HCT116 (cell line): ENCODE data around the gene RAI1. TPM values are rescaled to one million over a fixed set of nuclear protein-coding genes. Genes with fewer than 3 reads are reported as not detected.

Experiments used
- ATAC-seq: fragments of 200-7000 bp; cut with Tn5 transposase; 2 replicates; pipeline ENCODE4 v1.9.1; 2020; ENCODE audit warnings: mild to moderate bottlenecking, moderate library complexity
- BruUV-seq: library from RNA; stranded (reverse); fragments of 400-500 nt; replicated peaks from 2 replicates; lab custom pipeline; 2021; lab: Mats Ljungman, UMichigan
- CTCF ChIA-PET: fragments of 300-600 bp; sonication (Branson Sonifier 250); formaldehyde crosslinking; loops from one replicate; lab custom pipeline; 2021; ENCODE audit warnings: antibody characterized with exemption; lab: Charles Lee
- POLR2A ChIA-PET: fragments of 300-600, 350-600 bp; sonication (Branson Sonifier 250); formaldehyde crosslinking; loops from one replicate; lab custom pipeline; 2021; ENCODE audit warnings: antibody characterized with exemption; lab: Charles Lee
- RAD21 ChIA-PET, 2 experiments: fragments of 300-600 bp; sonication (Branson Sonifier 250); formaldehyde crosslinking; loops; one replicate each; lab custom pipeline; 2023; ENCODE audit warnings: low total read pairs in 2 of 2; ENCODE audit not compliant: uncharacterized antibody in 2 of 2, unreplicated experiment in 2 of 2, low non-redundant PET in 1 of 2; lab: Charles Lee
- DNase-seq: peaks from one replicate; pipeline ENCODE4 v3.0.0-alpha.2; 2010; ENCODE audit warnings: low read depth, low spot score
- H2AFZ ChIP-seq: fragments of 200-600 bp; shearing (Covaris generic), sonication (generic); 2 replicates; pipeline ENCODE4 v1.6.1; 2017; ENCODE audit warnings: low read depth, mixed run types, mixed read lengths, antibody characterized with exemption, low read length; ENCODE audit not compliant: poor library complexity, severe bottlenecking
- H3K27ac ChIP-seq: 2 replicates; pipeline ENCODE4 v1.5.1; 2012; ENCODE audit warnings: low read depth, low read length
- H3K27me3 ChIP-seq: fragments of 200-600 bp; sonication (generic); 2 replicates; pipeline ENCODE4 v1.6.1; 2016; ENCODE audit warnings: mixed run types, low read length, mixed read lengths; ENCODE audit not compliant: insufficient read depth
- H3K36me3 ChIP-seq, 2 experiments: fragments of 200-500 bp in 1 of 2; fragments of 200-600 bp in 1 of 2; sonication (Bioruptor generic) in 1 of 2; sonication (generic) in 1 of 2; 2 replicates each; pipeline versions ENCODE4 v1.5.1 to v1.6.1; 2014 to 2016; ENCODE audit warnings: low read length in 2 of 2, inconsistent platforms in 1 of 2, mixed read lengths in 1 of 2, mixed run types in 1 of 2; ENCODE audit not compliant: insufficient read depth in 2 of 2, control insufficient read depth in 1 of 2
- H3K4me1 ChIP-seq, 2 experiments: fragments of 200-600 bp in 1 of 2; sonication (generic) in 1 of 2; 2 replicates each; pipeline versions ENCODE4 v1.5.1 to v1.6.1; 2012 to 2017; ENCODE audit warnings: low read length in 2 of 2, inconsistent platforms in 1 of 2, mild to moderate bottlenecking in 1 of 2, mixed read lengths in 1 of 2, mixed run types in 1 of 2, moderate library complexity in 1 of 2; ENCODE audit not compliant: insufficient read depth in 2 of 2, control insufficient read depth in 1 of 2
- H3K4me2 ChIP-seq: fragments of 200-600 bp; sonication (generic); 2 replicates; pipeline ENCODE4 v1.6.1; 2017; ENCODE audit warnings: mixed run types, low read length, mixed read lengths
- H3K4me3 ChIP-seq, 2 experiments: fragments of 200-600 bp in 1 of 2; sonication (generic) in 1 of 2; replicated peaks in 1 of 2; 2 replicates each; pipeline ENCODE4 v1.5.1; 2011 to 2016; ENCODE audit warnings: low read length in 2 of 2, control low read depth in 1 of 2, low read depth in 1 of 2, mild to moderate bottlenecking in 1 of 2, mixed read lengths in 1 of 2, mixed run types in 1 of 2
- H3K79me2 ChIP-seq: fragments of 200-600 bp; sonication (generic); 2 replicates; pipeline ENCODE4 v1.6.1; 2017; ENCODE audit warnings: mild to moderate bottlenecking, mixed run types, low read length, moderate library complexity, mixed read lengths; ENCODE audit not compliant: insufficient read depth
- H3K9ac ChIP-seq: fragments of 200-600 bp; sonication (generic); 2 replicates; pipeline ENCODE4 v1.6.1; 2016; ENCODE audit warnings: low read length, mixed read lengths
- H3K9me2 ChIP-seq: fragments of 200-600 bp; sonication (generic), shearing (Covaris generic); 2 replicates; pipeline ENCODE4 v1.6.1; 2017; ENCODE audit warnings: mixed run types, mild to moderate bottlenecking, moderate library complexity; ENCODE audit not compliant: insufficient read depth
- H3K9me3 ChIP-seq, 2 experiments: fragments of 200-500 bp in 1 of 2; fragments of 200-600 bp in 1 of 2; sonication (Bioruptor generic) in 1 of 2; sonication (generic) in 1 of 2; 2 replicates each; pipeline ENCODE4 v1.6.1; 2014 to 2017; ENCODE audit warnings: low read length in 2 of 2, mixed read lengths in 2 of 2, inconsistent platforms in 1 of 2, low read depth in 1 of 2, mild to moderate bottlenecking in 1 of 2, mixed run types in 1 of 2, moderate library complexity in 1 of 2; ENCODE audit not compliant: control insufficient read depth in 1 of 2, insufficient read depth in 1 of 2
- H4K20me1 ChIP-seq: fragments of 200-600 bp; sonication (generic), shearing (Covaris generic); 2 replicates; pipeline ENCODE4 v1.6.1; 2017; ENCODE audit warnings: mixed run types, mild to moderate bottlenecking, moderate library complexity; ENCODE audit not compliant: insufficient read depth
- CBX3 ChIP-seq: IDR thresholded peaks from 2 replicates; pipeline ENCODE4 v1.6.1; 2012; ENCODE audit warnings: low read depth
- CEBPB ChIP-seq: IDR thresholded peaks from 2 replicates; pipeline ENCODE4 v1.6.1; 2012; ENCODE audit warnings: low read depth
- EGR1 ChIP-seq: IDR thresholded peaks from 2 replicates; pipeline ENCODE4 v1.6.1; 2012; ENCODE audit warnings: low read depth
- FOSL1 ChIP-seq: IDR thresholded peaks from 2 replicates; pipeline ENCODE4 v1.6.1; 2012; ENCODE audit warnings: low read depth
- JUND ChIP-seq: IDR thresholded peaks from 2 replicates; pipeline ENCODE4 v1.6.1; 2012
- POLR2A ChIP-seq: IDR thresholded peaks from 2 replicates; pipeline ENCODE4 v1.7.0; 2011; ENCODE audit warnings: borderline replicate concordance; ENCODE audit not compliant: insufficient read depth, insufficient read length; ENCODE audit errors: extremely low read depth
- POLR2AphosphoS5 ChIP-seq: IDR thresholded peaks from 2 replicates; pipeline ENCODE4 v1.6.1; 2011; ENCODE audit warnings: mild to moderate bottlenecking, low read depth, low read length, moderate library complexity
- SIN3A ChIP-seq: IDR thresholded peaks from 2 replicates; pipeline ENCODE4 v1.6.1; 2012; ENCODE audit warnings: low read depth
- SP1 ChIP-seq: IDR thresholded peaks from 2 replicates; pipeline ENCODE4 v1.6.1; 2012; ENCODE audit warnings: low read depth
- SRF ChIP-seq: IDR thresholded peaks from 2 replicates; pipeline ENCODE4 v1.6.1; 2012; ENCODE audit warnings: low read depth
- YY1 ChIP-seq: IDR thresholded peaks from 2 replicates; pipeline ENCODE4 v1.6.1; 2011; ENCODE audit warnings: low read length, low read depth, moderate library complexity, mild to moderate bottlenecking; ENCODE audit not compliant: insufficient replicate concordance; ENCODE audit errors: extremely low read depth
- ZFX ChIP-seq: fragments of 450-650 bp; IDR thresholded peaks from 2 replicates; pipeline ENCODE4 v1.6.1; 2017
- ZNF274 ChIP-seq: fragments of 200-500 bp; sonication (Bioruptor generic); IDR thresholded peaks from 2 replicates; pipeline ENCODE4 v1.6.1; 2014; ENCODE audit warnings: mild to moderate bottlenecking, low read depth, low read length, inconsistent platforms
- intact Hi-C: fragments of 100-400 bp; cut with micrococcal nuclease; formaldehyde crosslinking; loops from 2 replicates; pipeline ENCODE4 v1.10.0; 2022
- total RNA-seq: library from RNA; stranded (reverse); gene quantifications from one replicate; pipeline ENCODE4 v1.2.1, GENCODE V29; 2021; ENCODE audit not compliant: unreplicated experiment
- TF ChIP-seq, protein P1 (sequence below): IDR thresholded peaks from 2 replicates; pipeline ENCODE4 v1.6.1; 2012; ENCODE audit warnings: low read depth
- TF ChIP-seq, protein P2 (sequence below): IDR thresholded peaks from 2 replicates; pipeline ENCODE4 v1.6.1; 2011; ENCODE audit warnings: mild to moderate bottlenecking, low read length, moderate library complexity; ENCODE audit not compliant: insufficient replicate concordance; ENCODE audit errors: extremely low read depth
- TF ChIP-seq, protein P3 (sequence below): IDR thresholded peaks from 2 replicates; pipeline ENCODE4 v1.6.1; 2012

RAI1 gene
- total RNA-seq, 1 experiment from 2014 or later, result 38.5 TPM

DNA sequence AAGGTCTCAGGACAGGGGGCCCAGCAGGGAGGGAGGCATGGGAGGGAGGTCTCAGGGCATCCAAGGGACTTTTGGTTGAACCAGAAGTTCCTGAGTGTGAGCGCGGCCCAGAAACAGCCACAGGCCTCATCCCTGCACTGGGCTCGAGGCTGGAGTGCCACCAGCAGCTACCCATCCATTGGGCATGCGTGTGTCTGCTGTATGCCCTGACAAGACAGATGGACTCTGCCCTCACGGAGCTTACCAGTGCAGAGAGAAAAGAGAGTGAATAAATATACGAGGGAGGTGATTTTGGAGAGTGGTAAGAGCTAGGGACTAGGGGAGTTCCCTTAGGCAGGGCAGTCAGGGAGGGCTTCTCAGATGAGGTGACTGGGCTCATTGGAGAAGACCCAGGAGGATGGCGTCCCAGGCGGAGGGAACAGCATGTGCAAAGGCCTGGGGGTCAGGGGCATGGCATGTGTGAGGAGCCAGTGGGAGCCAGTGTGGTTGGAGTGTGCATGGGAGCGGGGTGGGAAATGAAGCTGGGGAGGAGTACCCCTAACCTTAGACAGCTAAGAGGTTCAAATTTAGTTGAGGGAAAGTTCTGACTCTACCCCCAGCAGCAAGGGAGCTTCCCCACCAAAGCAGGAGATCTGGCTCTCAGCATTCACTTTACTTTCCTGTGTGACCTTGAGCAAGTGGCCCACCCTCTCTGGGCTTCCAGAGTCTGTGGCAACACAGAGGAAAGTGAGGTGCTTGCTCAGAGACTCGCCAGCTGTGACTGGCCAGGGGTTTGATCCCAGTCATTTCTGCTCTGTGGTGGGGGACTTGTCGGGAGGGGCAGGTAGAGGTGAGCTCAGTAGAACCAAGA lies 80.9 kb downstream of the RAI1 start:
- DNase-seq, result no peak

DNA sequence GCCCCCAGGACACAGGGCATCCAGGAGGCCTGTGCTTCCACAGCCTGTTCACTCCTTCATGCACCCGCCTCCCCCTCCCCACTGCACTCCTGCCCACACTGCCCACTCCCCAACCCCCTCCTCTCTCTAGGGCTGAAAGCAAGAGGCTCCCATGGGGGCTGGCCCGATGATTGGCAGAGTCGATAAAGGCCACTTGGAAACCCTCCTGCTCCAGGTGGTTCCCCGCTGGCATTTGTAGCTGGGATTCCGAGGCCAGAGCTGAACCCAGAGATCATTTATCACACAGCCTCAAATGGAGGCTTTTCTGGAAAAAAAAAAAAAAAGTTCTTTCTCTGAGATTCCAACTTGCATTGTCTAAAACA lies 81.5 kb downstream of the RAI1 start:
- Histone ChIP-seq H3K4me1 (0 out of 4 replicates have a peak, but pooled peaks cover 0 to 3% of the 10 kb centered on the region in 2 experiments), H3K27me3 (no peaks in the 10 kb centered on the region), H3K9ac (no peak overlapping the region), H4K20me1 (no peaks in the 10 kb centered on the region), H3K4me3 (no peak overlapping the region), H2AFZ (no peak overlapping the region), H3K9me3 (no peaks in the 10 kb centered on the region), H3K79me2 (peaks cover 20% of the 10 kb centered on the region; the same call in 1 of the 2 replicates), H3K36me3 (no peaks in the 10 kb centered on the region), H3K9me2 (no peaks in the 10 kb centered on the region), H3K4me2 (no peak overlapping the region), H3K27ac (no peak overlapping the region)
- RAD21 ChIA-PET, result no interaction called here
- intact Hi-C loops, result no loop called here
- CTCF ChIA-PET, result no interaction called here
- POLR2A ChIA-PET, result no interaction called here
- ATAC-seq (no peak), DNase-seq (no peak)
- BruUV-seq, result no TSS peak
- no peak for TF ChIP-seq POLR2A
- TF ChIP-seq CEBPB, result no peak
- no peak for TF ChIP-seq FOSL1
- TF ChIP-seq, protein P1, sequence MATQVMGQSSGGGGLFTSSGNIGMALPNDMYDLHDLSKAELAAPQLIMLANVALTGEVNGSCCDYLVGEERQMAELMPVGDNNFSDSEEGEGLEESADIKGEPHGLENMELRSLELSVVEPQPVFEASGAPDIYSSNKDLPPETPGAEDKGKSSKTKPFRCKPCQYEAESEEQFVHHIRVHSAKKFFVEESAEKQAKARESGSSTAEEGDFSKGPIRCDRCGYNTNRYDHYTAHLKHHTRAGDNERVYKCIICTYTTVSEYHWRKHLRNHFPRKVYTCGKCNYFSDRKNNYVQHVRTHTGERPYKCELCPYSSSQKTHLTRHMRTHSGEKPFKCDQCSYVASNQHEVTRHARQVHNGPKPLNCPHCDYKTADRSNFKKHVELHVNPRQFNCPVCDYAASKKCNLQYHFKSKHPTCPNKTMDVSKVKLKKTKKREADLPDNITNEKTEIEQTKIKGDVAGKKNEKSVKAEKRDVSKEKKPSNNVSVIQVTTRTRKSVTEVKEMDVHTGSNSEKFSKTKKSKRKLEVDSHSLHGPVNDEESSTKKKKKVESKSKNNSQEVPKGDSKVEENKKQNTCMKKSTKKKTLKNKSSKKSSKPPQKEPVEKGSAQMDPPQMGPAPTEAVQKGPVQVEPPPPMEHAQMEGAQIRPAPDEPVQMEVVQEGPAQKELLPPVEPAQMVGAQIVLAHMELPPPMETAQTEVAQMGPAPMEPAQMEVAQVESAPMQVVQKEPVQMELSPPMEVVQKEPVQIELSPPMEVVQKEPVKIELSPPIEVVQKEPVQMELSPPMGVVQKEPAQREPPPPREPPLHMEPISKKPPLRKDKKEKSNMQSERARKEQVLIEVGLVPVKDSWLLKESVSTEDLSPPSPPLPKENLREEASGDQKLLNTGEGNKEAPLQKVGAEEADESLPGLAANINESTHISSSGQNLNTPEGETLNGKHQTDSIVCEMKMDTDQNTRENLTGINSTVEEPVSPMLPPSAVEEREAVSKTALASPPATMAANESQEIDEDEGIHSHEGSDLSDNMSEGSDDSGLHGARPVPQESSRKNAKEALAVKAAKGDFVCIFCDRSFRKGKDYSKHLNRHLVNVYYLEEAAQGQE, result no peak
- TF ChIP-seq EGR1, result no peak
- TF ChIP-seq, protein P2, sequence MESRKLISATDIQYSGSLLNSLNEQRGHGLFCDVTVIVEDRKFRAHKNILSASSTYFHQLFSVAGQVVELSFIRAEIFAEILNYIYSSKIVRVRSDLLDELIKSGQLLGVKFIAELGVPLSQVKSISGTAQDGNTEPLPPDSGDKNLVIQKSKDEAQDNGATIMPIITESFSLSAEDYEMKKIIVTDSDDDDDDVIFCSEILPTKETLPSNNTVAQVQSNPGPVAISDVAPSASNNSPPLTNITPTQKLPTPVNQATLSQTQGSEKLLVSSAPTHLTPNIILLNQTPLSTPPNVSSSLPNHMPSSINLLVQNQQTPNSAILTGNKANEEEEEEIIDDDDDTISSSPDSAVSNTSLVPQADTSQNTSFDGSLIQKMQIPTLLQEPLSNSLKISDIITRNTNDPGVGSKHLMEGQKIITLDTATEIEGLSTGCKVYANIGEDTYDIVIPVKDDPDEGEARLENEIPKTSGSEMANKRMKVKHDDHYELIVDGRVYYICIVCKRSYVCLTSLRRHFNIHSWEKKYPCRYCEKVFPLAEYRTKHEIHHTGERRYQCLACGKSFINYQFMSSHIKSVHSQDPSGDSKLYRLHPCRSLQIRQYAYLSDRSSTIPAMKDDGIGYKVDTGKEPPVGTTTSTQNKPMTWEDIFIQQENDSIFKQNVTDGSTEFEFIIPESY, result no peak
- no peak for TF ChIP-seq SIN3A
- TF ChIP-seq SRF, result no peak
- TF ChIP-seq JUND, result no peak
- TF ChIP-seq POLR2AphosphoS5, result no peak
- TF ChIP-seq, protein P3, sequence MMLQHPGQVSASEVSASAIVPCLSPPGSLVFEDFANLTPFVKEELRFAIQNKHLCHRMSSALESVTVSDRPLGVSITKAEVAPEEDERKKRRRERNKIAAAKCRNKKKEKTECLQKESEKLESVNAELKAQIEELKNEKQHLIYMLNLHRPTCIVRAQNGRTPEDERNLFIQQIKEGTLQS, result no peak
- no peak for TF ChIP-seq ZFX
- no peak for TF ChIP-seq ZNF274

More for the DNA sequence above, 80.9 kb downstream of the RAI1 start:
- Histone ChIP-seq H3K79me2 (peaks cover 14% of the 10 kb centered on the region; the same call in 1 of the 2 replicates), H3K4me1 (0 out of 4 replicates have a peak, but pooled peaks cover 0 to 3% of the 10 kb centered on the region in 2 experiments), H3K9me3 (no peaks in the 10 kb centered on the region), H4K20me1 (no peaks in the 10 kb centered on the region), H3K27me3 (no peaks in the 10 kb centered on the region), H3K9me2 (no peaks in the 10 kb centered on the region), H3K36me3 (no peaks in the 10 kb centered on the region), H3K9ac (no peak overlapping the region), H2AFZ (no peak overlapping the region), H3K4me3 (no peak overlapping the region), H3K27ac (no peak overlapping the region), H3K4me2 (no peak overlapping the region)
- TF ChIP-seq SRF, result no peak
- no peak for TF ChIP-seq POLR2A
- TF ChIP-seq JUND, result no peak
- no peak for TF ChIP-seq YY1
- TF ChIP-seq CBX3, result no peak
- TF ChIP-seq SP1, result no peak
- BruUV-seq, result no TSS peak
- ChIA-PET CTCF (no interaction called here), POLR2A (no interaction called here), RAD21 (no interaction called here)
- intact Hi-C loops, result no loop called here
- no peak for ATAC-seq
